GM19043 (cell line): ENCODE data around the gene CDCA8.
"Not testable (repeated sequence)": the region's sequence is repeated elsewhere in the genome, so short reads cannot be mapped to it uniquely, and the experiment has no call there.

Source experiments
- ATAC-seq: cut with Tn5 transposase; IDR thresholded peaks from one replicate; pipeline ENCODE4 v1.9.1; 2021; ENCODE audit warnings: low read depth; ENCODE audit not compliant: unreplicated experiment

CDCA8 gene

GRCh38 chr1:37672136-37672870 lies 20.0 kb upstream of the CDCA8 start:
- ATAC-seq: no peak

- ATAC-seq: no peak
These were observed 18.4 kb upstream of the CDCA8 start for GRCh38 chr1:37673920-37674319.

- peak; percentile 57 for ATAC-seq
These were observed 15.8 kb upstream of the CDCA8 start for GRCh38 chr1:37676281-37677142.

GRCh38 chr1:37677143-37677439 lies 15.2 kb upstream of the CDCA8 start:
- ATAC-seq: no peak

- ATAC-seq: no peak
These were observed 14.5 kb upstream of the CDCA8 start for GRCh38 chr1:37677808-37678207.

DNA sequence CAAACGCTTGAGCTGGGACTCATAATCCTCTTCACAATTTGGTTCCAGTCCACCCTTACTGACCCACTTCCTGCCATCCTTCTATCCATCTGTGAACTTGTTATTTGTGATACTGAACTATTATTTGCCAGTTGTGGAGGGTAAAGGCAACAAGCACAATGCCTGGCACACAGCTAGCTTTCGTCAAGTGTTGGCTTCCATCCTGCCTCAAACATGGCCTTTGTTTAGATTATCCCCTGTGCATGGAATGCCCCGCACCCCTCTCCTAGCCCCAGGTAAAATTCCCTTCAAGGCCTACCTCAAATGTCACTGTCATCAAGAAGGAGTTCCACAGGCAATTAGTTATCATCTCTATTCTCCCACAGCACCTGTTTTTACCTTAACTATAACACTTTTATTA lies 11.4 kb upstream of the CDCA8 start:
- ATAC-seq: no peak

DNA sequence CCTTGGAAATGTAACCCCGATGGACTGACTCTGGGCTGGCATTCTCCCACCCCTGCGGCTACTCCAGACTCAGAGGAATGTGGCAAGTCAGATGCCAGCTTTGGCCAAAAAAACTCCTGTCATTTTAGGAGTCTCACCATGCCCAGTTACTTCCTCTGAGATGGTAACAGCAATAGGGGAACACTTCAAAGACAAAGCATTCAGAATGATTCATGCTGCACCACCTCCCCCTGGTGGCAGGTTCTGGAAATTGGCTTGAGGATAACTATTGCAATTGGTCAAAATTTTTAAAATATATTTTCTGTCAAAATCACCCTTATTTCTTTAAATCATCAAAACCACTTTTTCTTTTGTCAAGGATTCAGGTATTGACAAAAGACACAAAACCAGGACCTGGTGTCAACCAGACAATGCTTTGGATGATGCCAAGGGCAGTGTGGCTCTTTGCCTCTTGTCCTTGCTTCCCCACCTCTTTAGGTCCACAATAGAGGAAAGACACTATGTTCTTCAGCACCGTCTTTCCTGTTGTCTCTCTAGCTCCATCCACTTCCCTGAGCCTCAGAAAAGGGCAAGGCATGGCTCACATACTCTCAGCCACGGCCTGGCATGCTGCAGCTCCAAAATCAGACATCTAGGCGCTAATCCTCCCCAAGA lies 9.9 kb upstream of the CDCA8 start:
- ATAC-seq: no peak

- not testable (repeated sequence) for ATAC-seq
These were observed 8.1 kb upstream of the CDCA8 start for GRCh38 chr1:37684182-37684581.

DNA sequence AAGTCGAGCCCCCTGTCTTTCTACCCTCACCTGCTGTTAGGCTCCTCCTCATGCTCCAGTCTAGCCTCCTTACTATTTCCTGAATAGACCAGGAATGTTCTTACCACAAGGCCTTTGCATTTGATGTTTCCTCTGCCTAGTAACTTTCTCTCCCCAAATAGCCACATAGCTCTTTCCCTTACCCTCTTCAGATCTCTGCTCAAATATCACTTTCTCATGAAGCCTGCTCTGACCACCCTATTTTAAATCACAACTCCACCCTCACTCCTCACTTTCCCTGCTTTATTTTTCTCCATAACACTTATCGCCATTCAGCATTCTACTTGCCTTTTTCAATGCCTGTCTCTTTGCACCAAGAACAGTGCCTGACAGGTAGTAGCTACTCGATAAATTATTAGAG lies 6.6 kb upstream of the CDCA8 start:
- ATAC-seq: no peak

GRCh38 chr1:37687764-37688163 lies 4.6 kb upstream of the CDCA8 start:
- not testable (repeated sequence) for ATAC-seq

- no peak for ATAC-seq
These were observed 3.4 kb upstream of the CDCA8 start for GRCh38 chr1:37688926-37689325.

DNA sequence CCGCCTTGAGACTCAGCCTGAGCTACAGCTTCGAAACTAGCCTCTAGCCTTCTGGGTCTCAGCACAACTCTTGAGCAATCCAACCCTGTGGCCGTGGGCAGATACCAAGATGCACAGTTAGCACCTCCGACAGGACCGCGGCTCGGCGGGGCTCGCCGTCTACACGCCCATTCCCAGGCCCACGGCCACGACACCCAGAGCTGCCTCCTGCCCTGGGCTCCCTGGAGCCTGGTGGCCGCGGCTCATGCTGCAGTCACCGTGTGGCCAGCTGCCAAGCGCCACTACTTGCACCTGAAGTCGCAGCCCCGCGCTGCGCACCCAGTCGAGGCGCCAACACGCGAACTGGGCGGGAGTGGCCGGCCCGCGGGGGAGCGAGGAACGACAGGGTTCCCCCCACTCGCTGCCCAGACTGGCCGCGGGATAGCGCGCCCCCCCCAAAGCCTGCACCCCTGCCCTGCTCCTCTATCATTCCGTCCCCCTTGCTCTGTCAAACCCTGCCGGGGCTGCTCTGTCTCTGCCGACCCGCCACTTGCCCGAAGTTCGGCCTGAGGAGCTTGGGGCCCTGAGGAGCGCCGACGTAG lies 729 bp upstream of the CDCA8 start:
- no peak for ATAC-seq

- no peak for ATAC-seq
These were observed 489 bp downstream of the CDCA8 start for GRCh38 chr1:37692834-37693175.

DNA sequence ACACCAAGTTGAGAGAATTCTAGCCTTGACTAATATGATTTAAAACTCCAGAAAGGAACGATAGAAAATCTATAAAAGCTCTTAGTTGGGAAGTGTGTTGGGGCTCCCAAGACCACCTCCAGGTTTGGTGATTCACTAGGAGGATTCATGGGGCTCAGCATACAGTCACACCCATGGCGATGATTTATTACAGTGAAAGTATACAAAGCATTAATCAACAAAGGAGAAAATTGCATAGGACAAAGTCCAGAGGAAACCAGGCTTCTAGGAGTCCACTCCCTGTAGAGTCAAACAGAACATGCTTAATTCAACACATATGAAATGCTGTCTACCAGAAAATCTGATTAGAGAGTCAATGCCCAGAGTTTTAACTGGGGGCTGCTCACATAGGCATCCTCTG lies 4.8 kb downstream of the CDCA8 start:
- no peak for ATAC-seq

DNA sequence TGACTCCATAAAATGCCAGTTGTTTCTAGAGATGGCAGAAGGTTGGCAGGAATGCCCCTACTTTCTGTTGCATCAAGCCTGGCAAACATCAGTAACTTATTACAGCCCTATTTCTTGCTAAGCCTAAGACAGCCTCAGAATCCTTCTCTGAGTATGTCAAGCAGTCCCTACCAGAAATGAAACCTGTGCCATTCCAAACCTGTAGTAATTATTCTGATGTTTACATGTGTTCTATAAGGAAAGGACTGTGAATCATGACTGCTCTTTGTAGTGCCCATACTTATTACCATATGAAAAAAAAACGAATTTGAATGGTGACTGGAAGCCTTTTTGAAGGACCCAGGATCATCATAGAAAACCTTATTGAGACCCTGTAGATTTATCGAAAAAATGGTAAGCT lies 5.4 kb downstream of the CDCA8 start:
- no peak for ATAC-seq

DNA sequence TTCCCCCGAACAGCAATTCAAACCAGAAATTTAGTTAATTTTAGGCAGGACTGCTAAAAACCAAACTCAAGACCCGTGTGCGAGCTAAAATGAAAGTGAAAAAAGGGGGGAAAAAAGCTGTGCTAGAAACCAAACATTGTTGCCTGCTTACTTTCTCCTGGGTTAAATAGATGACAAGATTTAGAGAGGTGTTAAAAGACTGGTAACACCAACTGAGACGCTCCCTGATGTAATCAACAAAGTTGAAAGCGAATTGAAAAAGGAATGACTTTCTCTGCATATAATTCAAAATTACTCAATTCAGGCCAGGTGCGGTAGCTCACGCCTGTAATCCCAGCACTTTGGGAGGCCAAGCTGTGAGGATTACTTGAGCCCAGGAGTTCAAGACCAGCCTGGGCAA lies 6.8 kb downstream of the CDCA8 start:
- no peak for ATAC-seq

DNA sequence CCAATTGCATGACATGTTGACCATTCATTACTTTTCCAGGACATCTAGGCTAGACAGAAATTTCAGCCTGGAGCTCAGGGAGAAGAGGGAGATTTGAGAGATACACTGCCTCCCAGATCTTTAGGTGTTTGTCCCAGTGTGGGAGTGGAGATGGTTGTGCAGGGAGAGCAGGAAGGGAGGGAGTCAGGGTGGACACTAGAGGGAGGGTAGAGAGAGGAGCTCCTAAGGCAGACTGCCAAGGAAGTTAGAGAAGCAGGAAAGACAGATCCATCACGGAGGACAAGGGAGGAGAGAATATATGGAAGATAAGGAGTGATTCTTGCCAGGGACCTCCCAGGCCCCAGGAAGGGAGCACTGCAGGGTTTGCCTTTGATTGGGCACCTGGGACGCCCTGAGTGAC lies 8.7 kb downstream of the CDCA8 start:
- no peak for ATAC-seq

GRCh38 chr1:37703061-37703460 lies 10.7 kb downstream of the CDCA8 start:
- ATAC-seq: no peak

- ATAC-seq: no peak
These were observed 12.7 kb downstream of the CDCA8 start for GRCh38 chr1:37704966-37705365.

DNA sequence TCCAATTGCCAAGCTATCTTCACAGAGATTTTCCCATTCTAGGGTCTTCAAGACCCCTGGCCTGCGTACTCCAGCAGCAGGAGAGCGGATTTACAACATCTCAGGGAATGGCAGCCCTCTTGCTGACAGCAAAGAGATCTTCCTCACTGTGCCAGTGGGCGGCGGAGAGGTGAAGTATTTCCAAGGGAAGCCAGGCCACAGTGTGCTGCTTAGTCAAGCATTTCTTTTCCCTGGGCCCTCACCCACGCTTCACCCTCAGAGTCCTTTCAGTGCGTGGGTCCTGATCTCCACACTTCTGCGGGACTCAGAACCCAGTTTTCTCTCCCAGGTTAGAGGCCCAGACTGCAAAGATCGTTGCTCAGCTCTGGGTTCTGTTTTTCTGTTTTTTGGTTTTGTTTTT lies 13.1 kb downstream of the CDCA8 start:
- no peak for ATAC-seq

DNA sequence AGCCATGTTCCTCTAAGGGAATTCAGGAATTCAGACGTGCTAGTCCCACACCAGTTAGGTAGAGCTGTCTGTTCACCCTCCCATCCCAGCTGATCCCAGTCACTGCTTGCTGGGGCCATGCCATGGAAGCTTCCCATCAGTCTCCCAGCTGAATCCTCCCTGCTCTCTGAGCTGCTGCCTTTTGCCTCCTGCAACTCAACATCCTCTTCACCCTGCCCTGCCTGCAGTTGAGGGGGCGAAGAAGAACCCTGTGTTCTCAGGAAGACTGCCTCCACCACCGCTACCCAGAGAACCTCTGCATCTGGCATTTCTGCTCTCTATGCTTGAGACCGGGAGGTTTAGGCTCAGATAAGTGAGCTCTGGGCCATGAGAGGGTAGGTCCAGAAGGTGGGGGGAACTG lies 16.2 kb downstream of the CDCA8 start:
- ATAC-seq: no peak
